ENCODE data around the gene UBE2J2. TPM values are rescaled to one million over a fixed set of nuclear protein-coding genes. Genes with fewer than 3 reads are reported as not detected.

Gene UBE2J2
- total and polyA plus RNA-seq, 2 of the 4 experiments (the other 2 are of a cell fraction): 20.6 to 67.5 TPM

DNA sequence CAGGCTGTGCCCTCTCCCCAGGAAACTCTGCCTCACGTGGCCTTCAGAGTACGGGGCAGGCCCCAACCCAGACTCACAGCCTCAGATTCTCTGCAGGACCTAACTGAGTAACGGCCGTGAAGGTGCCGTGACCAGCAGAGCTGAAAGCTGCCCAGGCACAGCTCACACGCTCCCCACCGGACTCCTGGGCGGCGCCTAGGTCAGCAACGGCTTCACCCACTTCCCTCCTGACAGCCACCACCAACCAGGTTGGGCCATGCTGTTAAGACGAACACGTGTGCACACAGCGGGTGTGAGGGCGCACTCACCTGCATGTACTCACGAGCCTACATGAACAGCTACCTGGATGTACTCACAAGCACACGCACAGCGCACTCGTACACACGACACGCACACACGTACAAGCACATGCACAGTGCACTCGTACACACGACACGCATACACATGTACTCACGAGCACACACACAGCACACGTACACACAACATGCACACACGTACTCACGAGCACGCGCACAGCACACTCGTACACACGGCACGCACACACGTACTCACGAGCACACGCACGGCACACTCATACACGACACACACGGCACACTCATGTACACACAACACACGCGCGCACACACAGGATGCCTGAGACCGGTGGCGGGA lies 51.0 kb downstream of the UBE2J2 start:
- Histone ChIP-seq H3K4ac (ENCODE audit: low read depth, low read length) (no peak overlapping the region), H3K14ac (replicated peaks; ENCODE audit: low read depth, low read length) (no peak overlapping the region), H4K20me1 (ENCODE audit: insufficient read depth, low read length) (peaks cover 44% of the 10 kb centered on the region), H3K9ac (ENCODE audit: low read depth, low read length) (no peak overlapping the region), H3K27ac (ENCODE audit: insufficient read depth, low read length) (no peak overlapping the region), H4K5ac (ENCODE audit: low read depth, low read length) (no peak overlapping the region), H3K18ac (ENCODE audit: low read depth, low read length) (no peak overlapping the region), H2AFZ (replicated peaks; ENCODE audit: low read length, poor library complexity) (no peak overlapping the region), H2BK5ac (ENCODE audit: low read depth, low read length, poor library complexity, severe bottlenecking) (no peak overlapping the region), H2BK20ac (ENCODE audit: low read depth, low read length) (no peak overlapping the region), H3K9me3 (ENCODE audit: control insufficient read depth, insufficient read depth, low read length) (no peaks in the 10 kb centered on the region), H3K4me3 (ENCODE audit: insufficient read depth, low read depth, low read length) (no peak overlapping the region), H2AK9ac (replicated peaks; ENCODE audit: low read depth, low read length, poor library complexity) (no peak overlapping the region), H2AK5ac (ENCODE audit: low read depth, low read length) (no peak overlapping the region), H3K27me3 (ENCODE audit: control insufficient read depth, insufficient read depth, low read length) (no peaks in the 10 kb centered on the region), H3K23ac (ENCODE audit: low read depth, low read length) (no peak overlapping the region), H3K56ac (ENCODE audit: extremely low read depth, insufficient read depth, low read length) (no peak overlapping the region), H3K4me2 (ENCODE audit: low read depth, low read length) (no peak overlapping the region), H3K79me1 (ENCODE audit: low read depth in 1 of 2, low read length in 2 of 2) (peaks cover 11 to 46% of the 10 kb centered on the region in 2 experiments; a peak in 3 of 4 replicates), H4K8ac (ENCODE audit: low read depth in 2 of 2, low read length in 2 of 2) (no peak overlapping the region), H3K9me1 (ENCODE audit: insufficient read depth, low read length) (peaks cover 9% of the 10 kb centered on the region), H4K91ac (ENCODE audit: insufficient read depth, low read depth, low read length) (no peak overlapping the region), H3K36me3 (ENCODE audit: control insufficient read depth, insufficient read depth, low read length) (peaks cover 78% of the 10 kb centered on the region), H2BK15ac (ENCODE audit: low read depth, low read length) (no peak overlapping the region), H3K4me1 (ENCODE audit: control insufficient read depth, insufficient read depth, low read length) (no peaks in the 10 kb centered on the region), H2BK120ac (ENCODE audit: low read depth, low read length) (no peak overlapping the region)
- dilution Hi-C loops (cut with HindIII; ENCODE audit: low sequenced_read_pairs, unreplicated experiment): no loop called here
- DNase-seq (no peak), ATAC-seq (ENCODE audit: low read depth) (no peak)
- in situ Hi-C loops (cut with MboI; ENCODE audit: low sequenced_read_pairs): no loop called here
- TF ChIP-seq MXI1 (IDR thresholded peaks at IDR 0.05; ENCODE audit: borderline replicate concordance, low read depth, low read length) (no peak), BHLHE40 (IDR thresholded peaks at IDR 0.05; ENCODE audit: low read depth, low read length) (no peak), CEBPB (IDR thresholded peaks at IDR 0.05; ENCODE audit: low read depth, low read length) (no peak), CHD1 (IDR thresholded peaks at IDR 0.05; ENCODE audit: low read depth, low read length) (no peak), RCOR1 (IDR thresholded peaks at IDR 0.05; ENCODE audit: insufficient replicate concordance, low read length) (no peak), NFE2L2 (IDR thresholded peaks at IDR 0.05; ENCODE audit: low read depth, low read length) (no peak), RAD21 (IDR thresholded peaks at IDR 0.05; ENCODE audit: low read length) (no peak), FOS (IDR thresholded peaks at IDR 0.05; ENCODE audit: low read depth, low read length) (no peak), RFX5 (IDR thresholded peaks at IDR 0.05; ENCODE audit: low read depth, low read length) (no peak), MAFK (IDR thresholded peaks at IDR 0.05; ENCODE audit: low read depth, low read length) (no peak), MAZ (IDR thresholded peaks at IDR 0.05; ENCODE audit: borderline replicate concordance, low read depth, low read length) (no peak), SMC3 (IDR thresholded peaks at IDR 0.05; ENCODE audit: low read depth, low read length) (no peak), POLR2A (IDR thresholded peaks at IDR 0.05; ENCODE audit: low read depth, low read length) (no peak)
- TF ChIP-seq, protein P1, sequence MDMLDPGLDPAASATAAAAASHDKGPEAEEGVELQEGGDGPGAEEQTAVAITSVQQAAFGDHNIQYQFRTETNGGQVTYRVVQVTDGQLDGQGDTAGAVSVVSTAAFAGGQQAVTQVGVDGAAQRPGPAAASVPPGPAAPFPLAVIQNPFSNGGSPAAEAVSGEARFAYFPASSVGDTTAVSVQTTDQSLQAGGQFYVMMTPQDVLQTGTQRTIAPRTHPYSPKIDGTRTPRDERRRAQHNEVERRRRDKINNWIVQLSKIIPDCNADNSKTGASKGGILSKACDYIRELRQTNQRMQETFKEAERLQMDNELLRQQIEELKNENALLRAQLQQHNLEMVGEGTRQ (IDR thresholded peaks at IDR 0.05; ENCODE audit: low read depth, low read length): no peak
- TF ChIP-seq, protein P2, sequence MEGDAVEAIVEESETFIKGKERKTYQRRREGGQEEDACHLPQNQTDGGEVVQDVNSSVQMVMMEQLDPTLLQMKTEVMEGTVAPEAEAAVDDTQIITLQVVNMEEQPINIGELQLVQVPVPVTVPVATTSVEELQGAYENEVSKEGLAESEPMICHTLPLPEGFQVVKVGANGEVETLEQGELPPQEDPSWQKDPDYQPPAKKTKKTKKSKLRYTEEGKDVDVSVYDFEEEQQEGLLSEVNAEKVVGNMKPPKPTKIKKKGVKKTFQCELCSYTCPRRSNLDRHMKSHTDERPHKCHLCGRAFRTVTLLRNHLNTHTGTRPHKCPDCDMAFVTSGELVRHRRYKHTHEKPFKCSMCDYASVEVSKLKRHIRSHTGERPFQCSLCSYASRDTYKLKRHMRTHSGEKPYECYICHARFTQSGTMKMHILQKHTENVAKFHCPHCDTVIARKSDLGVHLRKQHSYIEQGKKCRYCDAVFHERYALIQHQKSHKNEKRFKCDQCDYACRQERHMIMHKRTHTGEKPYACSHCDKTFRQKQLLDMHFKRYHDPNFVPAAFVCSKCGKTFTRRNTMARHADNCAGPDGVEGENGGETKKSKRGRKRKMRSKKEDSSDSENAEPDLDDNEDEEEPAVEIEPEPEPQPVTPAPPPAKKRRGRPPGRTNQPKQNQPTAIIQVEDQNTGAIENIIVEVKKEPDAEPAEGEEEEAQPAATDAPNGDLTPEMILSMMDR (conservative IDR thresholded peaks at IDR 0.05; ENCODE audit: low read depth, low read length): no peak
- TF ChIP-seq, protein P3, sequence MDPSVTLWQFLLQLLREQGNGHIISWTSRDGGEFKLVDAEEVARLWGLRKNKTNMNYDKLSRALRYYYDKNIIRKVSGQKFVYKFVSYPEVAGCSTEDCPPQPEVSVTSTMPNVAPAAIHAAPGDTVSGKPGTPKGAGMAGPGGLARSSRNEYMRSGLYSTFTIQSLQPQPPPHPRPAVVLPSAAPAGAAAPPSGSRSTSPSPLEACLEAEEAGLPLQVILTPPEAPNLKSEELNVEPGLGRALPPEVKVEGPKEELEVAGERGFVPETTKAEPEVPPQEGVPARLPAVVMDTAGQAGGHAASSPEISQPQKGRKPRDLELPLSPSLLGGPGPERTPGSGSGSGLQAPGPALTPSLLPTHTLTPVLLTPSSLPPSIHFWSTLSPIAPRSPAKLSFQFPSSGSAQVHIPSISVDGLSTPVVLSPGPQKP (IDR thresholded peaks at IDR 0.05; ENCODE audit: borderline replicate concordance, low read depth, low read length): no peak
- ChIA-PET POLR2A (ENCODE audit: unreplicated experiment) (no interaction called here), CTCF (no interaction called here)
- no TSS peak for BruUV-seq (replicated peaks)
- intact Hi-C loops (cut with micrococcal nuclease): no loop called here
- WGBS, 2 experiments (ENCODE audit: extremely low coverage in 2 of 2, insufficient read length in 1 of 2): 96% methylated on average over 38 of the region's 44 CpGs; no CpG with 5 or more reads in 1 of the 2 experiments

Measured in IMR-90 (cell line).